Uterus (tissue), 4 donors: ENCODE data around the gene ZBTB46. TPM values are rescaled to one million over a fixed set of nuclear protein-coding genes. Genes with fewer than 3 reads are reported as not detected.

Experiments
- DNase-seq, 2 donors: peaks; one replicate each; pipeline ENCODE4 v3.0.0-alpha.2; 2019 to 2020
- H3K27ac ChIP-seq, 2 donors: fragments of 200-600 bp; sonication (generic); 1 replicate in 1 of 2; 2 replicates in 1 of 2; pipeline ENCODE4 v1.5.1; 2016 to 2018
- H3K27me3 ChIP-seq, 2 donors: fragments of 200-600 bp; sonication (generic); one replicate each; pipeline ENCODE4 v1.5.1; 2018 to 2019; ENCODE audit warnings: control low read depth in 1 of 2
- H3K36me3 ChIP-seq, 2 donors: fragments of 200-600 bp; sonication (generic); one replicate each; pipeline ENCODE4 v1.5.1; 2019; ENCODE audit warnings: control low read depth in 1 of 2
- H3K4me1 ChIP-seq, 2 donors: fragments of 200-600 bp; sonication (generic); one replicate each; pipeline ENCODE4 v1.5.1; 2018 to 2019; ENCODE audit warnings: control low read depth in 1 of 2
- H3K4me3 ChIP-seq, 2 donors: fragments of 200-600 bp; sonication (generic); 1 replicate in 1 of 2; 2 replicates in 1 of 2; pipeline ENCODE4 v1.5.1; 2018 to 2019; ENCODE audit warnings: mild to moderate bottlenecking in 1 of 2
- H3K9me3 ChIP-seq, 2 donors: fragments of 200-600 bp; sonication (generic); one replicate each; pipeline ENCODE4 v1.5.1; 2019; ENCODE audit warnings: control low read depth in 1 of 2
- CTCF ChIP-seq, 4 experiments: fragments of 200-600 bp in 2 of 4; fragments of 450-650 bp in 2 of 4; sonication (generic) in 2 of 4; IDR thresholded peaks; one replicate each; pipeline ENCODE4 v1.5.1; 2016 to 2019; ENCODE audit warnings: antibody characterized with exemption in 4 of 4, mild to moderate bottlenecking in 2 of 4, moderate library complexity in 1 of 4
- POLR2A ChIP-seq, 2 donors: fragments of 450-650 bp; IDR thresholded peaks; one replicate each; pipeline ENCODE4 v1.6.1; 2016; ENCODE audit warnings: antibody characterized with exemption in 2 of 2, mild to moderate bottlenecking in 1 of 2, moderate library complexity in 1 of 2
- intact Hi-C: fragments of 100-400 bp; cut with DNase I; formaldehyde crosslinking; loops from one replicate; pipeline ENCODE4 v1.15.1; 2023; ENCODE audit warnings: low total_unique reads
- total RNA-seq, 4 donors: library from RNA; depleted of rRNA in 3 of 4; stranded (reverse); fragments of >200 nt in 3 of 4; gene quantifications; one replicate each; pipeline versions ENCODE4 v1.1.0 to v1.2.4, GENCODE V29; 2014 to 2023
- donor health status: DM: yes; HTN: yes; CAD: no.

Gene ZBTB46
- total RNA-seq, 4 donors from 2014 or later: 5.0 to 62.8 (median 38.8) TPM

GRCh38 chr20:63794614-63795013 lies 36.5 kb downstream of the ZBTB46 start:
- no peaks in the 10 kb centered on the region for H3K4me1 ChIP-seq
- no peak overlapping the region for H3K4me3 ChIP-seq
- no peaks in the 10 kb centered on the region for H3K36me3 ChIP-seq
- H3K27ac ChIP-seq: no peak overlapping the region
- H3K9me3 ChIP-seq: no peaks in the 10 kb centered on the region
- intact Hi-C loops: no loop called here
- DNase-seq: no peak
- no peak for TF ChIP-seq POLR2A (IDR thresholded peaks at IDR 0.05)
- no peak for TF ChIP-seq CTCF (IDR thresholded peaks at IDR 0.05)
- no peaks in the 10 kb centered on the region for H3K27me3 ChIP-seq

- Histone ChIP-seq H3K27ac (peak overlapping the region in 1 of 2 donors; percentile 29), H3K27me3 (no peaks in the 10 kb centered on the region), H3K9me3 (no peaks in the 10 kb centered on the region), H3K4me3 (no peak overlapping the region), H3K36me3 (no peaks in the 10 kb centered on the region), H3K4me1 (no peaks in the 10 kb centered on the region)
- intact Hi-C loops: no loop called here
- no peak for TF ChIP-seq CTCF (IDR thresholded peaks at IDR 0.05)
- TF ChIP-seq POLR2A (IDR thresholded peaks at IDR 0.05): no peak
- DNase-seq: no peak
Measured at GRCh38 chr20:63792866-63793265, 38.2 kb downstream of the ZBTB46 start.

- no peaks in the 10 kb centered on the region for H3K9me3 ChIP-seq
- no peaks in the 10 kb centered on the region for H3K4me1 ChIP-seq
- peak overlapping the region; percentile 70 to 71 for H3K27ac ChIP-seq
- no peaks in the 10 kb centered on the region for H3K27me3 ChIP-seq
- intact Hi-C loops: no loop called here
- TF ChIP-seq CTCF (IDR thresholded peaks at IDR 0.05) (no peak), POLR2A (IDR thresholded peaks at IDR 0.05) (no peak)
- no peak overlapping the region for H3K4me3 ChIP-seq
- DNase-seq: peak; percentile 54 to 72
- no peaks in the 10 kb centered on the region for H3K36me3 ChIP-seq
Measured at GRCh38 chr20:63791497-63792156, 39.4 kb downstream of the ZBTB46 start.

- TF ChIP-seq POLR2A (IDR thresholded peaks at IDR 0.05) (no peak), CTCF (IDR thresholded peaks at IDR 0.05) (no peak)
- DNase-seq: no peak
- H3K36me3 ChIP-seq: no peaks in the 10 kb centered on the region
- intact Hi-C loops: no loop called here
- H3K27ac ChIP-seq: peak overlapping the region; percentile 70 to 71
- H3K9me3 ChIP-seq: no peaks in the 10 kb centered on the region
- no peaks in the 10 kb centered on the region for H3K27me3 ChIP-seq
- no peaks in the 10 kb centered on the region for H3K4me1 ChIP-seq
- H3K4me3 ChIP-seq: no peak overlapping the region
Measured at GRCh38 chr20:63790572-63791168, 40.4 kb downstream of the ZBTB46 start.

GRCh38 chr20:63789836-63790571 lies 41.1 kb downstream of the ZBTB46 start:
- TF ChIP-seq CTCF (IDR thresholded peaks at IDR 0.05) (no peak), POLR2A (IDR thresholded peaks at IDR 0.05) (no peak)
- intact Hi-C loops: loop anchor here (10.0 kb wide), 1 partner anchor 75 kb away; the partner anchor contains the start of genes ABHD16B and TPD52L2
- no peak for DNase-seq
- no peak overlapping the region for H3K4me3 ChIP-seq
- no peak overlapping the region for H3K27ac ChIP-seq
- H3K4me1 ChIP-seq: no peaks in the 10 kb centered on the region
- no peaks in the 10 kb centered on the region for H3K36me3 ChIP-seq
- no peaks in the 10 kb centered on the region for H3K27me3 ChIP-seq
- no peaks in the 10 kb centered on the region for H3K9me3 ChIP-seq
